ENCODE results near the gene DLGAP5. TPM values are rescaled to one million over a fixed set of nuclear protein-coding genes. Genes with fewer than 3 reads are reported as not detected.

Gene DLGAP5
- total RNA-seq, 1 experiment from 2014 or later = 74.7 TPM

DNA sequence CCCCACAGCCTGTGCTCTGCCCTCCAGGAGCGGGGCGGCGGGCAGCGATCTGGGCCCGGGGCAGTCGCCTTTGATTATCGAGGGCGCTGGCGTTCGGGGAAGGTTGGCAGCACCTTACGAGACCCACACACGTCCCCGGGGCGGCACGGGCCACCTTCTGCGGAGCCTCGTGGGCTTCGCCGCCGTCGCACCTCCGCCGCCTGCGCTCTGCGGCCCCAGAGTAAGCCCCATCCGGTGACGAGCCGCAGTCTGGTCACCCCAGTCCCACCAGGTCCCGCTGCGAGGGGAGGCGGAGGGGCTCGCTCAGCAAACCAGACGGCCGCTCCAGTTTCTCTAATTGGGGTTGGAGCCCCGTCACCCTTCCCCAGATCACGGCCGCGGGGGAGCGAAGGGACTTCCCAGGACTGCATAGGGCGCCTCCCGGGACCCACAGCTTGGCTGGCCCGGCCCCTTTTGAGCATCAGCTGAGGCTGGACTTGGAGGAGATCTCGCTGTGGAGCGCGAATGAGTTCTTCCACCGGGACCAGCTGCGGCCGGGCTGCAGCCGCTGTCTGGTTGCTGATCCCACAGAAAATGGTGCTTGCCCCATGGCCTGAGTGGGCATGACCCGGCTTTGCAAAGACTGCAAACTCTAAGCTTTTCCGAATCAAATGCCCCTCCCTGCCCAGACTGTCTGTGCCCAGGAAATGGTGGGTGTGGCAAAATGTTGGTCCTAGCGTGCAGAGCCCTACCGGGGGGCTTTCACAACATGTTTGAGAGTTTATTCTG, 61.8 kb downstream of the DLGAP5 start:
- peak; percentile 35 for DNase-seq (ENCODE audit: low spot score)

DNA sequence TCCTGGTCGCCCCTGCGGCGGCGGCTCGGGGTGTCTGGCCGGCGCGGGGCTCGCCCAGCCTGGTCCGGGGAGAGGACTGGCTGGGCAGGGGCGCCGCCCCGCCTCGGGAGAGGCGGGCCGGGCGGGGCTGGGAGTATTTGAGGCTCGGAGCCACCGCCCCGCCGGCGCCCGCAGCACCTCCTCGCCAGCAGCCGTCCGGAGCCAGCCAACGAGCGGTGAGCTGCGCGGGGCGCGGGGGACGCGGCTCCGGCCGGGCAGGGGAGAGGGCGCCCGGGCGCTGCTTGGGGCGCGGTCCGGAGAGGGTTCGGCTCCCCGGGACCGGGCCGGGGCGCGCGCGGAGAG, 62.3 kb downstream of the DLGAP5 start, which contains the start of gene LGALS3:
Gene LGALS3 (plus strand): TSS at position 167 of the 342 bp plus-strand sequence. CDS start 8,122 bp downstream, outside the sequence.
- DNase-seq (ENCODE audit: low spot score) = no peak

DNA sequence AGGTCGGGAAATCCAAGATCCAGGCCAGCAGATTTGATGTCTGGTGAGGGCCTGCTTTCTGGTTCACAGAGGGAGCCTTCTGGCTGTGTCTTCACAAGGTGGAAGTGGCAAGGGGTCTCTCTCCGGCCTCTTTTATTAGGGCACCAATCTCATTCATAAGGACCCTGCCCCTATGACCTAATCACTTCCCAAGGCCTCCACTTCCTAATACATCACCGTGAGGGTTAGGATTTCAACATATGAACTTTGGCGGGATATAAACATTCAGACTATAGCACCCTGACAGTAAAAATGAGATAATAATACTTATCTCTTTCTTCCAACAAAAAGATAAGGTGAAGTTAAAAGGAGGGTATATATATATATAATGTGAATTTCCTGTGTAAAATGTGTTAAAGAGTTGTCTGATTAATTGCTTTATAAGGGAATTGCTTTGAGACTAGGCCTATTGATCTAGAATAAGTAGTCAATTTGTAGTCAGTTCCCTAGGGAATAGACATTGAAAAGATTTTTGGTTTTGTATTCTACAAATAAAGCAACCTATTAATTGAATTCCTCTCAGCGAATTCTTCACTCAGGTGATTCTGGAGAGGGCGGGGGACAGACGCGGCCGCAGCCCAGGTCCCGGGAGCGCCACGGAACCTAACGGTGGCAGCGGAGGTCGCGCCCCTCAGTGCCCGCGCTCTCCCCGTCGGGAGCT, 62.8 kb downstream of the DLGAP5 start:
- no peak for DNase-seq (ENCODE audit: low spot score)

DNA sequence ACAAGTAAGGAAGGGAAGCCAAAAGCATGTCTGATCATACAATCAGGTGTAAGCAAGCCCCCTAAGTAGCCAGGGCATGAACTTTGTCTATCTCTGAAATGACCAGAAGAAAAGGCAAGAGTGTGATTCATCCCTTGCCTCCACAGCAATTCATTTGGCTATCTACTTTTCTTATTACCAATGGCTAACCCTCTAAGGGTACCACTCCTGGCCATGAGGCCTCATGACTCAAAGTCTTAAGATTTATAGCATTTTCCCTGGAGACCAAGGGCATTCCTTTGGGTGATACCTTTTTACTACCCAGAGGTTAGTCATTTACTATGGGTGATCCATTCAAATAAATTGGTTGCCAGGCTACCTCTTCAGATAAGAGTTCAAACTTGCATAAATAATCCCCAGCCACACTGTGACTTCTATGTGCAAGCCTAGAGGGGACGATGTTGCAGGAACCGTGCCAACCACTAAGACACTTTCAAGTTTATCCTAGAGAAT, 63.9 kb downstream of the DLGAP5 start:
- no peak for DNase-seq (ENCODE audit: low spot score)

DNA sequence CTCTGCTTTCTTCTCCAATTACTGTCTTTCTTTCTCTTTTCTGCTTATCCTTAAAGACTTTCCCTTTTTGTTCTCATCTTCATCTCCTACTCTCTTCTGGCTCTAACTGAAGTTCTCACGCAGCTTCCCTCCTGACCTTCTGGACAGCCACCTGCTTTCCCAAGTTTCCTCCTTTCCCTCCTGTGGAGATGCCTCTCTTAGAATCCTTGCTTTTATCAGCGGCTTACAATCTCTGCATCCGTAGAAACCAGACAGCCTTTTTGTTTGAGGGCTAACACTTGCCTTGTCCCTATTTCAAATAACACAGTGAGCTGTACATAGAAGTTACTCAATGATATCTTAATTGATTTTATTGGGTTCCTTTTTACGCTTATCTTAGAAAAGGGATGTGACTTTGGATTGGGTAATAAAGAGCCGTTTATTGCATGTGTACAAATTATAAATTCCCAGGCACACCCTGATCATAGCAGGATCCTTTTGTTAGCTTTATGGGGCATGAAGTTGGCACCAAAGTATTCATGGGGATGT, 64.4 kb downstream of the DLGAP5 start:
- DNase-seq (ENCODE audit: low spot score) = no peak

DNA sequence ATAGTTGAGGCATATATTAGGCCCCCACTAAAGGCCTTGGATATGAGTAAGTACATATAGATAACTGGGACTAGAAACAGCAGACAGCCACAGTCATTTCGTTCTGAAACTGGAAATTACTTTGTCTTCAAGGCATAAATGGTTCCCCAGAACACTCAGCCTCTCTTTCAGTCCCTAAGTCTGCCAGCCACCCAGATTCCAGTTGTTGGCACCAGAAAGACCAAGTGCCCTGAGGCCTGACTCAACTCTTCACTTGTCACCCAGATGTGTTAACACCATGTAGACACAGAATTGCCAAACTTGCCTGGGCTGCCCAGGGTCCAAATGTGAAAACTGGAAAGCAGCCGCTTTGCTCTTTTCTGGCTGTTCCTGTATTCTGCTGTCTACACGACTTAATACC, 65.4 kb downstream of the DLGAP5 start:
- no peak for DNase-seq (ENCODE audit: low spot score)

DNA sequence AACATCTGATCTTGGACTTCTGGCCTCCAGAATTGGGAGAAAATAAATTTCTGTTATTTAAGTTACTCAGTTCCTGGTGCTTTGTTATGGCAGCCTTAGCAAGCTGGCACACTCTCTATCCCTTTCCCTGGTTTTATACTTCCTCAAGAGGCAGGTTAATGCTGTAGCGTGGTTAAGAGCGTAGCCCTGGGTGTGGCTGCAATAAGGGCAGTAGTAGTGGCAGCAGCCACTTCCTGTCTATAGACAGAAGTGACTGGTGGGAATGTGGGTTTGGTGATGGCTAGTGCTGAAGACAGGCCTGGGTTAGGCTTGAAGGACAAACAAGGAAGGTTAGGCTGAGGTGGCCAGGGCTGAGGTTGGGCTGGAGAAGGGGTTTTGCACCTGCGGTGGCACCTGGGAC, 66.0 kb downstream of the DLGAP5 start:
- peak; percentile 35 for DNase-seq (ENCODE audit: low spot score)

DNA sequence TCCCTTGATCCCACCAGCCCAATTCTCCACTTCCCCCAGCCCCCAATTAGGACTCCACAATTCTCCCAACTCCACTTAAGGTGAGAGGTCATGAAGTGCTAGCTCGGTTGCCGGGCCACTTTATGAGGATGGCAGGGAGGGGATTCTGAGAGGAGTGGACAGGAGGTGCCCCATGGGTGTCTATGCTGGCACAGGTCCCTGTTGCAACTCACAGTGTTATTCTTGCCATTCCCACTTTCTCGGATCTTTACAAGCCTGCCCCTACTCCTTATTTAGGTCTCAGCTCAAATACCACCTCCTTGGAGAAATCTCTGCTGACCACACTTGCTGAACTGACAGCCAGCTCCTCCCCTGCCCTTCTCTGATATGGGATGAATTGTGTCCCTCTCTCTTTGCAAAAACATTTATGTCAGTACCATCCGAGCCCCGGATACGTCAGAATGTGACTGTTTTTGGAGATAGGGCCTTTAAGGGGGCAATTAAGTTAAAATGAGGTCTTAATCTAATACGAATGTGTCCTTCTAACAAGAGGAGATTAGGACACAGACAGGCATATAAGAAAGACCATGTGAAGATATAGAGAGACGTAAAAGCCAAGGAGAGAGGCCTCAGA, 66.5 kb downstream of the DLGAP5 start:
- no peak for DNase-seq (ENCODE audit: low spot score)

DNA sequence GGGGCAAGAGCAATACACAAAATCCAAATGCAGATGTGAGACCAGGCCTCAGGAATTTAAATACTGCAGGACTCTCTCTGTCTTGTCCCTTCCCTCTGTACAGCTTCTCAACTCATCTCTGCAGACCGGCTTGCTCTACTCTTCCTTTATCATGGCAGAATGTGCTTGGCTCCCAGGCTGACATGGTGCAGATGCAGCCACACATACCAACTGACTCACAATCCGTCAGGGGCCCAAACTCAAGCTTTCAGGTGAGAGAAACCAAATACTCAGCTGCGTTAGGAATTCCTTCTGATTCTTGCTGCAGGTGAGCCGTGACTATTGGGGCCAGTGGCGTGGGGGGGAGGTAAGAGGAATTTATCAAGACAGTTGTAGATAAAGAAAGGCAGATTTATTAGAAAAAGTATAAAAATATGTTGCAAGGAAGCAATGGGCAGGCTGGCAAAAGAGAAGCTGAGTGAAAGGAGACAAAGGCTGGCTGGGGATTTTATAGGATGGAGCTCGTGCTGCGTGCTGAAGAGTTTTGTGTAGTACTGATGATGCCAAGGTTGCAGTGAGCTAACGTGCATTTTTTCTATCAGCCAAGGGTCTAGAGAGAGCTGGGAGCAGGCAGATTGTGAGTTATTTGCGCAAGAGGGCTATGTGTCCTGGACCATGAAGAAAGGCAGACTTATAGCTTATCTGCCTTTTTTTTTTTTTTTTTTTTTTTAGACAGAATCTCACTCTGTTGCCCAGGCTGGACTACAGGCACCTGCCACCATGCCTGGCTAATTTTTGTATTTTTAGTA, 67.3 kb downstream of the DLGAP5 start:
- no peak for DNase-seq (ENCODE audit: low spot score)

DNA sequence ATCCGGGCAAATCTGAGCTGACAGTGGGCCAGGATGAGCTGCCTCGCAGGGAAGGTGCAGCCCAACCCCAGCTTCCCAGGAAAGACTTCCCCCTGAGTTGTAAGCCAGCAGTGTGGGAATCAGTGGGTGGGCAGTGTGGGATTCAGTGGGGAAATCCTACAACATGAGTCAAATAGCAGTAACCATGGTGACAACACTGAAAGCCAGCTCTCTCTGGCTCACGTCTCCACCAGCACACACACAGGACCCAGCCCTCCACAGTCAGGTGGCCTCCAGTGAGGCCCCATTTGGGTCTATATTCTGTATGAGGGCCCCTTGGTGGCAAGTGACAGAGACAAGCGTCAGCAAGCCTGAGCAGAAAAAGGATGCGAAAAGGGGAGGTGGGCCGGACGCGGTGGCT, 68.3 kb downstream of the DLGAP5 start:
- no peak for DNase-seq (ENCODE audit: low spot score)

DNA sequence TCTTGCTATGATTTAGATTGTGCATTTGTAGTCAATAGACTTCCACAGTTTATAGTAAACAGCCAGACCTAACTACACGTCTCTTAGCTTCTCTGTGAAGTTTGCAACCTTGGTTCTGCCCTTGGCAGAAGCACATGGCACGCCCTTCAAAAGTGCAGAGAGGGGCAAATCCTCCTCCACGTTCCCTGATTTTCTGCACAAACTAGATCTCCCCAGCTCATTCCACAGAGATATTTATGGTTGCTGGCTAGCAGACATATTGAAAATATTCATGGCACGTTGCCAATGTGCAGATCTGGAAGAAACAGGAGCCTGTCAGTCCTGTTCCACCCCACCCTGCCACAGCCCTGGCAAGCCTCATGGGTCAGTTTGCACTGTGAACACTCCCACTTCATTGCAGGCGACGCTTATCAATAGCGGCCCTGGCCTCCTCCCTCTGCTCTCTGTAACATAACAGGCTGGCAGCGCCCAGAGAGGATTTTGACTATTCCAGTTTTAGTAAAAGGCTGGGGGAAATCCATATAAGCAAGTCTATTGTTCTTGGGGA, 68.9 kb downstream of the DLGAP5 start:
- no peak for DNase-seq (ENCODE audit: low spot score)

DNA sequence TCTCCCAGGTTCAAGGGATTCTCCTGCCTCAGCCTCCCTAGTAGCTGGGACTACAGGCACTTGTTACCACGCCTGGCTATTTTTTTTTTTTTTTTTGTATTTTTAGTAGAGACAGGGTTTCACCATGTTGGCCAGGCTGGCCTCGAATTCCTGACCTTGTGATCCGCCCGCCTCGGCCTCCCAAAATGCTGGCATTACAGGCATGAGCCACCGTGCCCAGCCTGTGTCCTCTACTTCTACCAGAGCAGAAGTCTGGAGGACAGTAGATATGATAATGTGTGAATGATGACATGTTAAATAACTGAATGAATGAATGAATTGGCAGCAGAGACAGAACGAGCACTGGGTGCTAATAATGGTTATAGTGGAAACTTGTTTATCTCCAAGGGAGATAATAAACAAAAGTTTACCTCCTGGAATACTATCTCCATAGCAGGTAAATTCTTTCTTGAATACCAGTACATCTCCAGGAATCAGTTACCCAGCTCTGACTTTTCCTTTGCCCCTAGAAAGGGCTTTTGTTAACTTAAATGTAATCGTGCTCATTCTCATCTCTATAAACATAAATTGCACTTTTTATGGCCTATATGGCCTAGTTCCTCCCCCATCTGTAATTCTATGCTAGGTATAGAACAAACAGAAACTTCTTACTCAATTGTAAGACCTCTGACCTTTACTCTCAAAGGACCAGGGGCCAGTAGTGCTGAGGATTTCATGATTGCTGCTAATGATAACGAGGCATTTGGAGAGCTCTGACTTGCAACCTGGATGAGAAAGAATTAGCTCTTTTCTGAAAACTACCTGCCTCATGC, 69.6 kb downstream of the DLGAP5 start:
- no peak for DNase-seq (ENCODE audit: low spot score)

DNA sequence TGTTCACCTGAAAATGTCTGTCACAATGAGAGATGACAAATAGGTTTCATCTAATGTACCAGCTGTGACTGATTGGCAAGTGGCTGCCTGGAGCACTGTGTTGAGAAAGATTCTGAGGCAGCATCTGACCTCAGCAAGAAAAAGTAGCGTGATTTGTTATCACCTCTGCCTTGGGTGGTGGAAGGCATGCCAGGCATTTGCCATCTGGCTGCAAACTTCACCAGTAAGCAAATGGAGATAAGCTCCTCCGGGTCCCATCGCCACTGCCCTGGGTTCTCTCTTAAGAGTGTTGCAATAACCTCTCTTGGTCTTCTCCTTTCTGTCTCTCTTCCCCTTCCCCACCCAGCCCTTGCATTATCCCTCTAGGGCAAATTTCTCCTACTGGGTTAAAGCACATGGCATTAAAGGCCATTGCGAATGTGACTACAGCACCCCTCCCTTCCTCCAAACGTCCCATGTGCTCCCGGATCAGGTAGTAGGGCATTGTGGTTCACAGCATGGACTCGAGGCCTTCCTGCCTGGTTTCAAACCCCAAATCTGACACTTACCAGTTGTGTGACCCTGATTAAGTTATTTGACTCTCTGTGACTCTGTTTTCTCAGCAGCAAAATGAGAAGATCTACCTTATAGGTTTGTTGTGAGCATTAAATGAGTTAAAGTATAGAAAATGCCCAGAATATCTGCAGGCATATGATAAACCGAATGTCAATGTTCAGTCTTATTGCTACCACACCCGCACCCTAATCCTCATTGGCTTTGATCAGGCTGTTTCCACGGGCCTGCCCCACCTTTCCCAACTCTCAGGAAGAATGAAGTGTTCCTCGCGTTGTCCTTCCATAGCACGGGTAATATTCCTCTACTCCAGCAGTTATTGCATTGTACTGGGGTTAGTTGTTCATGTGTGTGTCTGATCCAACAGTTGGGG, 70.6 kb downstream of the DLGAP5 start:
- DNase-seq (ENCODE audit: low spot score) = no peak

DNA sequence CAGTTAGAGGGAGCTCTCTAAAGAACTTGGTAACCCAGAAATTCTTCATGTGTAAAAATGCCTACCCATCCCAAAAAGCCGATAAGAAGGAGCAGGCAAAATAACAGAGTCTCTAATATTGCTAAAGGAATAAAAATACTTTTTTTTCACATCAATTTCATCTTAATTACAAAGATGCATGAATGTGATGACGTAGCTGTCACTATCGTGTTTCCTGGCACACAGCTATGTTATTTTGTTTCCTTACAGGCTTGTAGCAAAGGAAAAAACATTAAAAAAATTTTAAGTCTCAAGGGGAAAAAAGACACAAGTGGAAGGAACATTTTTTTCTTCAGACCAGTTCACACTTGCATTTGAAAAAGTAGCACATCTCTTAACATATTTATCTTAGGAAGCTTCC, 72.6 kb downstream of the DLGAP5 start:
- no peak for DNase-seq (ENCODE audit: low spot score)

DNA sequence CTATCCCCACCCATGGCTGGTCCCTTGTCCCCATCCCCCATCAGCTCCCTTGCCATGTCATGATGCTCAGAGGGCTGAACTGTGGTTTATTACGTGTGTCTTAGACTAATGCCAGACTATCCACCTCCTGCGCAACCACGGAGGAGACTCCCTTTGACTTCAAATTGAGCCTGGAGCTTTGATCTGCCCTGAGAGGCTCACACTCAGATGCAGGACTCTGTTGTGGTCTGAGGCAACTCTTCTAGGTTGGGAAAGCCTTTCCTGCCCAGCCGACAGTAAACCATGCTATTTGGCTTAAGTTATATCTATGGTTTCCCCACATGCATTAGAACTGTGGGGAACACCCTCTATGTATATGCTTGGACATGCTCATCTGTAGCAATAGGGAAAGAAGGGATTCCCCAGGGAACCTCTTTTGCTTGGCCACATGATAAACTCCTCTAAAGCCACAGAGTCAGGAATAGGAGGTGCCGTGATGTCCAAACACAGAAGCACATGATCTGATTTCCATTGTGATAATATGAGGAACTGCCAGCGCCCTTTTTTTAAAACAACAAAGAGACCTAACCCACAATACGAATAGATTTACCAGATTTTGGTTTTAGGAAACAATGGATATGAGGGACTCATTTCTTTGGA, 73.5 kb downstream of the DLGAP5 start:
- peak; percentile 48 for DNase-seq (ENCODE audit: low spot score)

DNA sequence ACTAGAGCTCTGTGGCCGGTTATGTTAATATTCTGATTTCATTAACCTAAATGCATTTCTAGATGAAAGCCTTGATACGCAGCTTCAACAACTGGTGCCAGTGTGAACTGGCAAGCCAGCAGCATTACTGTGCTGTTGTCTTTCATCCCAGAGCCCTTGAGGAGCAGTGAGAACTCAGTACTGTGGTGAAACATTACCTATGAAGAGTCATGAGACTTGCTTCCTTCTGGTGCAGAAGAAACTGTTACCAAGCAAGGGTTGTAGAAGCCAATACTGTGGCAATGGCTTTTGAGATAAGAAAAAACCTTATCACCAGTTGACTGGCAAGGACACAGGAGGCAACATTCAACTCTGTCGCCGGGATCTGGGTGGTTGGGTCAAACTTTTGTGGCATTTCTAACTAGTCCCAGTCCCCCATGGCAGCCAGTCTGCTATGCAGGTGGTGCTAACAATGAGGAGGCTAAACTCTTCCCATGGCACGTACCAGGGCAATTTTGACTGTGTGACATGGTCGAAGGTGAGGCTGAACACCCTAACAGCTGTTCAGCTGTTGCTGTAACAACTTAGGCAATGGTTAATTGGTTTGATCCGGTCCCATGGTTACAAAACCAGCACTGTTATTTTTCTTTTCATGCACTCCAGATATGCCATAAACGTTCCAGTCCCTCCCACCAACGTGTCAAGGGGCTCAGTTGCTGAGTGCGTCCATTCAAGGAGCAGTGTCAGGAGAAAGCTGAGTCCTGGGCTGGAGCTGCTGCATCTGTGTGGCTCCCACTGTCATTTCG, 74.9 kb downstream of the DLGAP5 start:
- no peak for DNase-seq (ENCODE audit: low spot score)

DNA sequence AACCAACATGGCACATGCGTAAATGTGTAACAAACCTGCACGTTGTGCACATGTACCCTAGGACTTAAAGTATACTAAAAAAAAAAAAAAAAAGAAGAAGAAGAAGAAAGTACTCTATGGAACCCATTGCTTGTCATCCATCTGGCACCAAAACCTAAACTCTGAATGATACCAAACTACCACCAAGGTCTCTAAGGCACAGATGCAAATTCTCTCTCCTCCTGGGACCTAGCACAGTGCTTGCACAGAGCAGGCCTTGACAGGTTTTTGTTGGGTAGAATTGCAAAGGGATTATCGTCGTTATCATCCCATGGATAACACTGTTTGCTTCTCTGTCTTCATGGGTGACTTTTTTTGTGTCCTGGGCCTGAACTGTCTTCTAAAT, 75.5 kb downstream of the DLGAP5 start:
- DNase-seq (ENCODE audit: low spot score) = no peak

DNA sequence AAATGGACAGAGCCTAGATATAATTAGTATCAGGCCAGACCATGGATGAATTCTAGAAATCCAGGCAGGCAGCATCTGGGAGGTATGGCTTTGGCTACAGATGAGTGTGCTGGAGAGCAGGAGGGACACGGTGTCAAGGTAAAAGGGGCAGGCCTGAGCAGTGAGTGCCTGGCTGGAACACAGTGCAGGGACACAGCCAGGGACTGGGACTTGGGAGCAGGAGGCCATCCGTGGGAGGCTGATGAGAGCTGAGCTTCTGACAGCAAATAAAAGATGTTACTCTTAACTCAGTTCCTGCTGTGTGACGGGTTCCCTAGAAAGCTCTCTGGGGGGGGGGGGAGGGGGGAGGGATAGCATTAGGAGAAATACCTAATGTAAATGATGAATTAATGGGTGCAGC, 75.9 kb downstream of the DLGAP5 start:
- no peak for DNase-seq (ENCODE audit: low spot score)

Data from H4 (cell line).